Neural crest cell (in vitro differentiated cells): Measurements from ENCODE around the gene PIP5K1B. TPM values are rescaled to one million over a fixed set of nuclear protein-coding genes. Genes with fewer than 3 reads are reported as not detected.
A peak's percentile ranks its signal among the peaks of the same experiment; 100 is the strongest.

ENCODE experiments used
- DNase-seq: peaks from one replicate; pipeline ENCODE4 v3.0.0; 2021; ENCODE audit warnings: low read depth, mixed read lengths, low spot score
- H3K27ac Mint-ChIP-seq: one replicate; pipeline ENCODE4 v1.8.0; 2021; ENCODE audit warnings: mild to moderate bottlenecking, mixed read lengths; ENCODE audit not compliant: unreplicated experiment
- H3K27me3 Mint-ChIP-seq: 2 replicates; pipeline ENCODE4 v1.8.0; 2021; ENCODE audit warnings: low read depth, mild to moderate bottlenecking, mixed read lengths
- H3K36me3 Mint-ChIP-seq: 2 replicates; pipeline ENCODE4 v1.8.0; 2021; ENCODE audit warnings: low read depth, mild to moderate bottlenecking, mixed read lengths
- H3K4me1 Mint-ChIP-seq: 2 replicates; pipeline ENCODE4 v1.8.0; 2021; ENCODE audit warnings: mixed read lengths
- H3K4me3 Mint-ChIP-seq: one replicate; pipeline ENCODE4 v1.8.0; 2021; ENCODE audit warnings: mild to moderate bottlenecking, mixed read lengths
- H3K9me3 Mint-ChIP-seq: 2 replicates; pipeline ENCODE4 v1.8.0; 2021; ENCODE audit warnings: mixed read lengths
- CTCF ChIP-seq: fragments of 200-600 bp; sonication (generic); conservative IDR thresholded peaks from 2 replicates; pipeline ENCODE4 v1.5.0; 2021; ENCODE audit warnings: antibody characterized with exemption, mild to moderate bottlenecking
- total RNA-seq: library from RNA; stranded (reverse); gene quantifications from 2 replicates; pipeline ENCODE4 v1.2.1, GENCODE V29; 2021

Gene PIP5K1B
- total RNA-seq, 1 donor from 2014 or later = 5.9 TPM

GRCh38 chr9:68805890-68806517, 101.0 kb downstream of the PIP5K1B start:
- H3K4me1 Mint-ChIP-seq = peaks cover 32% of the 10 kb centered on the region
- no peaks in the 10 kb centered on the region for H3K9me3 Mint-ChIP-seq
- no peak overlapping the region for H3K4me3 Mint-ChIP-seq
- H3K27ac Mint-ChIP-seq = no peak overlapping the region
- no peaks in the 10 kb centered on the region for H3K36me3 Mint-ChIP-seq
- H3K27me3 Mint-ChIP-seq = peaks cover 4% of the 10 kb centered on the region
- DNase-seq = no peak
- no peak for TF ChIP-seq CTCF

- peak overlapping the region; percentile 9 for H3K4me3 Mint-ChIP-seq
- peaks cover 4% of the 10 kb centered on the region for H3K27me3 Mint-ChIP-seq
- no peaks in the 10 kb centered on the region for H3K9me3 Mint-ChIP-seq
Observed at GRCh38 chr9:68808338-68808890, 103.4 kb downstream of the PIP5K1B start.

GRCh38 chr9:68817079-68817875, 112.2 kb downstream of the PIP5K1B start:
- H3K4me3 Mint-ChIP-seq = no peak overlapping the region
- no peaks in the 10 kb centered on the region for H3K9me3 Mint-ChIP-seq
- H3K27ac Mint-ChIP-seq = no peak overlapping the region
- H3K4me1 Mint-ChIP-seq = no peaks in the 10 kb centered on the region
- no peaks in the 10 kb centered on the region for H3K27me3 Mint-ChIP-seq
- no peaks in the 10 kb centered on the region for H3K36me3 Mint-ChIP-seq
- TF ChIP-seq CTCF = no peak
- no peak for DNase-seq

More at GRCh38 chr9:68808338-68808890, 103.4 kb downstream of the PIP5K1B start:
- Mint-ChIP-seq H3K36me3 (no peaks in the 10 kb centered on the region), H3K4me1 (peaks cover 32% of the 10 kb centered on the region), H3K27ac (peak overlapping the region; percentile 65)
- no peak for TF ChIP-seq CTCF
- DNase-seq = no peak

GRCh38 chr9:68819065-68819464, 114.0 kb downstream of the PIP5K1B start:
- Mint-ChIP-seq H3K9me3 (no peaks in the 10 kb centered on the region), H3K27ac (no peak overlapping the region), H3K27me3 (no peaks in the 10 kb centered on the region), H3K36me3 (no peaks in the 10 kb centered on the region), H3K4me3 (no peak overlapping the region), H3K4me1 (no peaks in the 10 kb centered on the region)
- TF ChIP-seq CTCF = no peak
- DNase-seq = no peak

GRCh38 chr9:68821911-68822310, 116.9 kb downstream of the PIP5K1B start:
- Mint-ChIP-seq H3K4me1 (peaks cover 6% of the 10 kb centered on the region), H3K36me3 (no peaks in the 10 kb centered on the region), H3K27me3 (no peaks in the 10 kb centered on the region), H3K4me3 (no peak overlapping the region), H3K27ac (no peak overlapping the region), H3K9me3 (no peaks in the 10 kb centered on the region)
- DNase-seq = no peak
- no peak for TF ChIP-seq CTCF
